ENCODE results near the gene HHATL. TPM values are rescaled to one million over a fixed set of nuclear protein-coding genes. Genes with fewer than 3 reads are reported as not detected.

The HHATL gene
- total RNA-seq, 4 donors from 2014 or later = 0.23 to 1.2 TPM; not detected in 2

DNA sequence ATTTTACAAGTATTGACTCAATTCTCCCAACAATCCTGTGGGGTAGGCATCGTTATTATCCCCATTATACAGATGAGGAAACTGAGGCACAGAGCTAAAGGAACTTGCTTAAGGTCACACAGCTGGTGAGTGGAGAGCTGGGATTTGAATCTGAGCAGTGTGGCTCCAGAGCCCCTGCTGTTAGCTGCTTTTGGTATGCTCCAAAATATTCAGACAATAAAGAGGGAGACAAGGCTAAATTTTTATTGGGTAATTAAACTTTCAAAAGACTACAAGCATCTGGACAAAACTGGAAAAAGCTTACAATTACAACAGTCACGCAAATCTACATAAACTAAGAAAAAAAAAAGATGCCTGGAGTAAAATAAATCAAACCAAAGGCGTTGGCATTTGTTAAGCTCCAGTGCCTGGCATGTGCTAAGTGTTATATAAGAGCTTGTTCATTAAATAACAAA, 42.7 kb upstream of the HHATL start:
- Histone ChIP-seq H3K4me1 (peaks cover 16 to 66% (median 17%) of the 10 kb centered on the region in 3 donors), H3K4me3 (no peak overlapping the region), H3K27ac (peak overlapping the region; percentile 71 to 83 (median 82)), H3K9me3 (no peaks in the 10 kb centered on the region), H3K36me3 (no peaks in the 10 kb centered on the region), H3K27me3 (no peaks in the 10 kb centered on the region)
- WGBS, 2 donors (ENCODE audit: low coverage in 1 of 2) = 50% methylated on average over 3 of the region's 3 CpGs; no CpG with 5 or more reads in 1 of the 2 donors
- no peak for ATAC-seq
- TF ChIP-seq, protein P1, sequence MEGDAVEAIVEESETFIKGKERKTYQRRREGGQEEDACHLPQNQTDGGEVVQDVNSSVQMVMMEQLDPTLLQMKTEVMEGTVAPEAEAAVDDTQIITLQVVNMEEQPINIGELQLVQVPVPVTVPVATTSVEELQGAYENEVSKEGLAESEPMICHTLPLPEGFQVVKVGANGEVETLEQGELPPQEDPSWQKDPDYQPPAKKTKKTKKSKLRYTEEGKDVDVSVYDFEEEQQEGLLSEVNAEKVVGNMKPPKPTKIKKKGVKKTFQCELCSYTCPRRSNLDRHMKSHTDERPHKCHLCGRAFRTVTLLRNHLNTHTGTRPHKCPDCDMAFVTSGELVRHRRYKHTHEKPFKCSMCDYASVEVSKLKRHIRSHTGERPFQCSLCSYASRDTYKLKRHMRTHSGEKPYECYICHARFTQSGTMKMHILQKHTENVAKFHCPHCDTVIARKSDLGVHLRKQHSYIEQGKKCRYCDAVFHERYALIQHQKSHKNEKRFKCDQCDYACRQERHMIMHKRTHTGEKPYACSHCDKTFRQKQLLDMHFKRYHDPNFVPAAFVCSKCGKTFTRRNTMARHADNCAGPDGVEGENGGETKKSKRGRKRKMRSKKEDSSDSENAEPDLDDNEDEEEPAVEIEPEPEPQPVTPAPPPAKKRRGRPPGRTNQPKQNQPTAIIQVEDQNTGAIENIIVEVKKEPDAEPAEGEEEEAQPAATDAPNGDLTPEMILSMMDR (IDR thresholded peaks at IDR 0.05) = no peak
- TF ChIP-seq POLR2A (IDR thresholded peaks at IDR 0.05) (no peak), EP300 (IDR thresholded peaks at IDR 0.05) (no peak)

DNA sequence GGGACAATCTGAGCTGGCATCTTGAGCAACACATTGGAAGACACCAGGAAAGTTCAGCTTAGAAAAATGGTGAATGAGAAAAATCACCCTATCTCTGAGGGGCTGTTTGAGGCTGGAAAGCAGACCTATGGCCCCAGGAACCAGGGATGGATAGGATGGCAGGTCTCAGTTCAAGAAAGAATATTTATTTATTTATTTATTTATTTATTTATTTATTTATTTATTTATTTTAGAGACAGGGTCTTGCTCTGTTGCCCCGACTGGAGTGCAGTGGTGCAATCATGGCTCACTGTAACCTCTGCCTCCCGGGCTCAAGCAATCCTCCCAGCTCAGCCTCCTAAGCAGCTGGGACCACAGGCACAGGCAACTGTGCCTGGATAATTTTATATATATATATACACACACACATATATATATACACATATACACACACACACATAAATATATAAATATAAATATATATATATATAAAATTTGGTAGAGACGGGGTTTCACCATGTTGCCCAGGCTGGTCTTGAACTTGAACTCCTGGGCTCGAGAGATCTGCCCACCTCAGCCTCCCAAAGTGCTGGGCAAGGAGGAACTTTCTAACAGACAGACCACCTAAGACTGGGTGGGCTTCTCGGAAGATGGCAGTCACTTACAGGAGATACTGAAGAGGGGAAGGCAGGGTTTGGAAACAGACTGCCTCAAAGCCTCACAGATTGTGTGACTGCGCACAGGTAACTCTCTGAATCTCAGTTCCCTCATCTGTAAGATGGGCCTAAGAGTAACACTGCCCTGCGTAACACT, 40.8 kb upstream of the HHATL start:
- TF ChIP-seq, protein P1 (IDR thresholded peaks at IDR 0.05) = no peak
- no peak for TF ChIP-seq POLR2AphosphoS5 (IDR thresholded peaks at IDR 0.05)
- TF ChIP-seq POLR2A (IDR thresholded peaks at IDR 0.05) = no peak
- no peak for TF ChIP-seq EP300 (IDR thresholded peaks at IDR 0.05)
- H3K9me3 ChIP-seq = no peaks in the 10 kb centered on the region
- no peak overlapping the region for H3K4me3 ChIP-seq
- H3K4me1 ChIP-seq = peaks cover 12 to 47% (median 16%) of the 10 kb centered on the region in 3 donors
- no peaks in the 10 kb centered on the region for H3K36me3 ChIP-seq
- 85 to 98% methylated on average over 2 to 4 of the region's 7 CpGs for WGBS, 2 donors (ENCODE audit: low coverage in 1 of 2)
- no peak for ATAC-seq
- H3K27me3 ChIP-seq = no peaks in the 10 kb centered on the region
- H3K27ac ChIP-seq = peak overlapping the region in 3 of 4 donors; percentile 44 to 83 (median 54)

DNA sequence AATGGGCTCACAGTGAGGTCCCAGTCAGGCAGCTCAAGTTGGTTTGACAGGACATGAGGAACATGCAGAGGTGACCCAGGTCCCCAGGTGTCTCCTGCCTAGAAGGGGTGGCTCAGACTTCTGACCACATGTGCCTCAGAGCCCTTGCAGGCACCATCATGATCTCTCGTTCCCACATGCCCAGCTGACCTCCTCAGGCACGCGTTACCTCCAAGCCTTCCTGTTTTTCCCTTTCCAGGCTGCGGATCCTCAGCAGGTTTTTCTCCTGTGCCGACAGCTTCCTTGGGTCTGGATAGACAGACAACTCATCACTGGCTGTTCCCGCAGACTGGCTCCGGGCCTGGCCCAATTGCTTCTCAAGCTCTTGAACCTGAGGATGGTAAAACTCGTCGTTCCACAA, 40.1 kb upstream of the HHATL start:
- Histone ChIP-seq H3K4me3 (no peak overlapping the region), H3K9me3 (no peaks in the 10 kb centered on the region), H3K27ac (no peak overlapping the region), H3K4me1 (peaks cover 12 to 40% (median 16%) of the 10 kb centered on the region in 3 donors), H3K36me3 (no peaks in the 10 kb centered on the region), H3K27me3 (no peaks in the 10 kb centered on the region)
- TF ChIP-seq POLR2A (IDR thresholded peaks at IDR 0.05) (no peak), EP300 (IDR thresholded peaks at IDR 0.05) (no peak), POLR2AphosphoS5 (IDR thresholded peaks at IDR 0.05) (no peak)
- TF ChIP-seq, protein P1 (IDR thresholded peaks at IDR 0.05) = no peak
- no peak for ATAC-seq
- WGBS, 2 donors (ENCODE audit: low coverage in 1 of 2) = 93% methylated on average over 8 of the region's 9 CpGs; no CpG with 5 or more reads in 1 of the 2 donors

DNA sequence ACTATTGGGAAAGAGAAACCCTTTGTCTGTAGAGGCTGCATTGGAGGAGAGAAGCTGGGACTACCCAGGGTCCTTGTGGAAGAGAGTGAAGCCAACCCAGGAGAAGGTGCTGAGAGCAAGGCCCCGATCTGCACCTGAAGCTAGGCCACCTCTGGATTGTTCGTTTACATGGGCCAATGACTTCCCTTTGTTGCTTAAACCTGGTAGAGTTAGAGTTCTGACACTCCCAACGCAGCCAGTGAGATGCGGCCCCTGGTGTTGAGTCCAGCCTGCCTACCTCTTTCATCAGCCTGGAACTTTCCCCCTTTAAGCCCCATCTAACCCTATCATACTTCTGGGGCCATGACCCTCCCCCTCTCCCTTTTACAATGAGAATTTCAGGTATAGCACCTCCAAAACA, 39.7 kb upstream of the HHATL start:
- no peaks in the 10 kb centered on the region for H3K9me3 ChIP-seq
- no peak for ATAC-seq
- no peak for TF ChIP-seq POLR2AphosphoS5 (IDR thresholded peaks at IDR 0.05)
- TF ChIP-seq, protein P1 (IDR thresholded peaks at IDR 0.05) = no peak
- no peak for TF ChIP-seq POLR2A (IDR thresholded peaks at IDR 0.05)
- H3K4me1 ChIP-seq = peaks cover 12 to 36% (median 16%) of the 10 kb centered on the region in 3 donors
- WGBS, 2 donors (ENCODE audit: low coverage in 1 of 2) = 83 to 94% methylated on average over 4 of the region's 4 CpGs
- H3K27ac ChIP-seq = no peak overlapping the region
- no peak overlapping the region for H3K4me3 ChIP-seq
- H3K36me3 ChIP-seq = no peaks in the 10 kb centered on the region
- H3K27me3 ChIP-seq = no peaks in the 10 kb centered on the region

DNA sequence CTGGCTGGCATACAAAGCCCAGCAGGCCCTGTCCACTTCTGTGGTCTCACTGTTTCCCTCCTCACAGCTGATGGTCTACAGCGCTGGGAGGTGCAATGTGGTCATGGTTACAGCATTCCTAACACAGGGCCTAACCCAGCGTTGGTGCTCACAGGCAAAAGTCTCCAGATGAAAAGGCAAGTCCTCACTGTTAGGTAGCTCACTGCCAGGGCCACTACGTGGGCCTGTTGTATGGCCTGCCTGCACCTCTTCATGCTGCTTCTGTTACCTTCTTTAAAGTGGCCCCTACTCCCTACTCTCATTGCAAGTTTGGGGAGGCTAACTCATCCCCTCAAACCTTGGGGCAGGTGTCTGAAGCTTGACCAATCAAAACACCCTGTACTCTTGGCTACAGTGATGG, 39.2 kb upstream of the HHATL start:
- no peaks in the 10 kb centered on the region for H3K36me3 ChIP-seq
- ATAC-seq = no peak
- H3K27ac ChIP-seq = no peak overlapping the region
- H3K4me1 ChIP-seq = peaks cover 12 to 31% (median 12%) of the 10 kb centered on the region in 3 donors
- H3K27me3 ChIP-seq = no peaks in the 10 kb centered on the region
- no peaks in the 10 kb centered on the region for H3K9me3 ChIP-seq
- 60 to 81% methylated on average over 1 to 2 of the region's 3 CpGs for WGBS, 2 donors (ENCODE audit: low coverage in 1 of 2)
- TF ChIP-seq EP300 (IDR thresholded peaks at IDR 0.05) (no peak), POLR2A (IDR thresholded peaks at IDR 0.05) (no peak), POLR2AphosphoS5 (IDR thresholded peaks at IDR 0.05) (no peak)
- TF ChIP-seq, protein P1 (IDR thresholded peaks at IDR 0.05) = no peak
- no peak overlapping the region for H3K4me3 ChIP-seq
